Measurements from ENCODE around the gene IQGAP2.

The IQGAP2 gene

GRCh38 chr5:76641514-76642120 is 238.5 kb downstream of the IQGAP2 start:
- Mint-ChIP-seq H3K9me3 (no peaks in the 10 kb centered on the region), H3K4me3 (no peak overlapping the region), H3K4me1 (peaks cover 10% of the 10 kb centered on the region), H3K27ac (no peak overlapping the region), H3K27me3 (no peaks in the 10 kb centered on the region)
- DNase-seq (peak; percentile 47 to 58), ATAC-seq (peak; percentile 64)

- H3K9me3 Mint-ChIP-seq: peaks cover 2 to 4% of the 10 kb centered on the region in 2 donors
- ATAC-seq (no peak), DNase-seq (no peak)
- H3K4me1 Mint-ChIP-seq: peaks cover 10% of the 10 kb centered on the region
- no peak overlapping the region for H3K4me3 Mint-ChIP-seq
- H3K27me3 Mint-ChIP-seq: no peaks in the 10 kb centered on the region
- peak overlapping the region in 1 of 2 donors; percentile 60 for H3K27ac Mint-ChIP-seq
Observed at GRCh38 chr5:76642390-76643040, 239.4 kb downstream of the IQGAP2 start.

- H3K9me3 Mint-ChIP-seq: peaks cover 10 to 13% of the 10 kb centered on the region in 2 donors
- ATAC-seq: no peak
- peak overlapping the region in 1 of 2 donors; percentile 66 for H3K27ac Mint-ChIP-seq
- H3K4me1 Mint-ChIP-seq: peaks cover 7% of the 10 kb centered on the region
- no peaks in the 10 kb centered on the region for H3K27me3 Mint-ChIP-seq
- no peak for DNase-seq
- H3K4me3 Mint-ChIP-seq: no peak overlapping the region
Observed at GRCh38 chr5:76643371-76643770, 240.3 kb downstream of the IQGAP2 start.

GRCh38 chr5:76649140-76649539 is 246.1 kb downstream of the IQGAP2 start:
- Mint-ChIP-seq H3K4me3 (no peak overlapping the region), H3K9me3 (peaks cover 23 to 28% of the 10 kb centered on the region in 2 donors), H3K27ac (no peak overlapping the region), H3K4me1 (no peaks in the 10 kb centered on the region), H3K27me3 (no peaks in the 10 kb centered on the region)
- ATAC-seq (no peak), DNase-seq (no peak)

GRCh38 chr5:76652809-76653414 is 249.8 kb downstream of the IQGAP2 start:
- DNase-seq (no peak), ATAC-seq (peak; percentile 64)
- H3K9me3 Mint-ChIP-seq: peaks cover 18 to 19% of the 10 kb centered on the region in 2 donors
- H3K4me3 Mint-ChIP-seq: no peak overlapping the region
- no peak overlapping the region for H3K27ac Mint-ChIP-seq
- no peaks in the 10 kb centered on the region for H3K27me3 Mint-ChIP-seq
- H3K4me1 Mint-ChIP-seq: no peaks in the 10 kb centered on the region

- Mint-ChIP-seq H3K27me3 (no peaks in the 10 kb centered on the region), H3K9me3 (no peaks in the 10 kb centered on the region), H3K4me1 (no peaks in the 10 kb centered on the region), H3K4me3 (no peak overlapping the region), H3K27ac (no peak overlapping the region)
- no peak for ATAC-seq
- DNase-seq: no peak
Observed at GRCh38 chr5:76657091-76657490, 254.0 kb downstream of the IQGAP2 start.

GRCh38 chr5:76657683-76658311 is 254.7 kb downstream of the IQGAP2 start:
- ATAC-seq: no peak
- no peaks in the 10 kb centered on the region for H3K27me3 Mint-ChIP-seq
- H3K4me3 Mint-ChIP-seq: no peak overlapping the region
- no peak overlapping the region for H3K27ac Mint-ChIP-seq
- H3K4me1 Mint-ChIP-seq: no peaks in the 10 kb centered on the region
- H3K9me3 Mint-ChIP-seq: no peaks in the 10 kb centered on the region
- DNase-seq: no peak

- H3K27ac Mint-ChIP-seq: no peak overlapping the region
- H3K4me3 Mint-ChIP-seq: no peak overlapping the region
- no peaks in the 10 kb centered on the region for H3K9me3 Mint-ChIP-seq
- DNase-seq: no peak
- H3K4me1 Mint-ChIP-seq: no peaks in the 10 kb centered on the region
- H3K27me3 Mint-ChIP-seq: no peaks in the 10 kb centered on the region
- no peak for ATAC-seq
Observed at GRCh38 chr5:76660360-76660759, 257.3 kb downstream of the IQGAP2 start.

GRCh38 chr5:76662521-76662920 is 259.4 kb downstream of the IQGAP2 start:
- H3K27ac Mint-ChIP-seq: no peak overlapping the region
- DNase-seq (no peak), ATAC-seq (no peak)
- no peaks in the 10 kb centered on the region for H3K4me1 Mint-ChIP-seq
- H3K27me3 Mint-ChIP-seq: no peaks in the 10 kb centered on the region
- no peak overlapping the region for H3K4me3 Mint-ChIP-seq
- no peaks in the 10 kb centered on the region for H3K9me3 Mint-ChIP-seq

- Mint-ChIP-seq H3K4me3 (no peak overlapping the region), H3K4me1 (no peaks in the 10 kb centered on the region), H3K27ac (no peak overlapping the region), H3K27me3 (no peaks in the 10 kb centered on the region), H3K9me3 (no peaks in the 10 kb centered on the region)
- DNase-seq (no peak), ATAC-seq (no peak)
Observed at GRCh38 chr5:76663573-76663972, 260.5 kb downstream of the IQGAP2 start.

GRCh38 chr5:76664079-76664478 is 261.0 kb downstream of the IQGAP2 start:
- ATAC-seq (no peak), DNase-seq (no peak)
- H3K4me1 Mint-ChIP-seq: no peaks in the 10 kb centered on the region
- peak overlapping the region in 1 of 2 donors; percentile 42 for H3K27ac Mint-ChIP-seq
- no peaks in the 10 kb centered on the region for H3K9me3 Mint-ChIP-seq
- no peak overlapping the region for H3K4me3 Mint-ChIP-seq
- no peaks in the 10 kb centered on the region for H3K27me3 Mint-ChIP-seq

- Mint-ChIP-seq H3K27me3 (no peaks in the 10 kb centered on the region), H3K4me3 (no peak overlapping the region), H3K4me1 (no peaks in the 10 kb centered on the region), H3K27ac (no peak overlapping the region), H3K9me3 (no peaks in the 10 kb centered on the region)
- DNase-seq (no peak), ATAC-seq (no peak)
Observed at GRCh38 chr5:76667495-76667894, 264.4 kb downstream of the IQGAP2 start.

GRCh38 chr5:76669245-76669644 is 266.2 kb downstream of the IQGAP2 start:
- H3K27me3 Mint-ChIP-seq: no peaks in the 10 kb centered on the region
- no peak overlapping the region for H3K4me3 Mint-ChIP-seq
- H3K27ac Mint-ChIP-seq: no peak overlapping the region
- ATAC-seq (no peak), DNase-seq (no peak)
- H3K9me3 Mint-ChIP-seq: no peaks in the 10 kb centered on the region
- no peaks in the 10 kb centered on the region for H3K4me1 Mint-ChIP-seq

GRCh38 chr5:76670508-76670907 is 267.4 kb downstream of the IQGAP2 start:
- H3K4me3 Mint-ChIP-seq: no peak overlapping the region
- H3K27ac Mint-ChIP-seq: no peak overlapping the region
- H3K9me3 Mint-ChIP-seq: no peaks in the 10 kb centered on the region

GRCh38 chr5:76672242-76672641 is 269.2 kb downstream of the IQGAP2 start:
- Mint-ChIP-seq H3K9me3 (no peaks in the 10 kb centered on the region), H3K4me1 (no peaks in the 10 kb centered on the region), H3K27me3 (no peaks in the 10 kb centered on the region), H3K4me3 (no peak overlapping the region), H3K27ac (no peak overlapping the region)
- DNase-seq (no peak), ATAC-seq (no peak)

More at GRCh38 chr5:76670508-76670907, 267.4 kb downstream of the IQGAP2 start:
- no peaks in the 10 kb centered on the region for H3K27me3 Mint-ChIP-seq
- H3K4me1 Mint-ChIP-seq: no peaks in the 10 kb centered on the region
- no peak for ATAC-seq
- DNase-seq: no peak

GRCh38 chr5:76673125-76673524 is 270.0 kb downstream of the IQGAP2 start:
- no peak for ATAC-seq
- no peak for DNase-seq
- Mint-ChIP-seq H3K4me3 (no peak overlapping the region), H3K4me1 (no peaks in the 10 kb centered on the region), H3K27me3 (no peaks in the 10 kb centered on the region), H3K9me3 (no peaks in the 10 kb centered on the region), H3K27ac (no peak overlapping the region)
